H9 (cell line): Measurements from ENCODE around the gene RABEP1. TPM values are rescaled to one million over a fixed set of nuclear protein-coding genes. Genes with fewer than 3 reads are reported as not detected.

Source experiments
- DNase-seq: peaks from one replicate; pipeline ENCODE4 v3.0.0-alpha.2; 2017
- H2AFZ ChIP-seq: one replicate; pipeline ENCODE4 v1.6.1; 2013; ENCODE audit warnings: mild to moderate bottlenecking, low read length, control low read depth, moderate library complexity
- H2AK5ac ChIP-seq: 2 replicates; pipeline ENCODE4 v1.6.1; 2013; ENCODE audit warnings: low read length, control low read depth, mixed read lengths; ENCODE audit not compliant: insufficient read length
- H2BK120ac ChIP-seq: one replicate; pipeline ENCODE4 v1.6.1; 2013; ENCODE audit warnings: low read depth, mild to moderate bottlenecking, low read length, control low read depth, inconsistent platforms; ENCODE audit not compliant: poor library complexity, severe bottlenecking
- H2BK12ac ChIP-seq: 2 replicates; pipeline ENCODE4 v1.6.1; 2013; ENCODE audit warnings: low read length, control low read depth, mixed read lengths, low read depth; ENCODE audit not compliant: insufficient read length
- H2BK15ac ChIP-seq: 2 replicates; pipeline ENCODE4 v1.6.1; 2013; ENCODE audit warnings: low read depth, low read length, control low read depth
- H2BK20ac ChIP-seq: one replicate; pipeline ENCODE4 v1.6.1; 2013; ENCODE audit warnings: low read depth, mild to moderate bottlenecking, low read length, control low read depth, inconsistent platforms; ENCODE audit not compliant: poor library complexity, severe bottlenecking
- H2BK5ac ChIP-seq: 2 replicates; pipeline ENCODE4 v1.6.1; 2013; ENCODE audit warnings: low read length, control low read depth, mixed read lengths; ENCODE audit not compliant: insufficient read length
- H3K14ac ChIP-seq: 2 replicates; pipeline ENCODE4 v1.6.1; 2013; ENCODE audit warnings: low read length, control low read depth; ENCODE audit not compliant: insufficient read depth
- H3K18ac ChIP-seq: 2 replicates; pipeline ENCODE4 v1.6.1; 2013; ENCODE audit warnings: low read depth, mild to moderate bottlenecking, mixed read lengths, low read length, control low read depth; ENCODE audit not compliant: insufficient read length
- H3K23ac ChIP-seq: 2 replicates; pipeline ENCODE4 v1.6.1; 2013; ENCODE audit warnings: low read length, control low read depth, mixed read lengths, low read depth; ENCODE audit not compliant: insufficient read length
- H3K23me2 ChIP-seq: 2 replicates; pipeline ENCODE4 v1.6.1; 2013; ENCODE audit warnings: low read depth, mild to moderate bottlenecking, mixed read lengths, low read length, control low read depth; ENCODE audit not compliant: insufficient read length, poor library complexity, severe bottlenecking
- H3K27ac ChIP-seq: 2 replicates; pipeline ENCODE4 v1.5.1; 2013; ENCODE audit warnings: low read length, control low read depth, mixed read lengths, low read depth; ENCODE audit not compliant: insufficient read length
- H3K27me3 ChIP-seq: 2 replicates; pipeline ENCODE4 v1.6.1; 2013; ENCODE audit warnings: low read length, control low read depth, inconsistent platforms; ENCODE audit not compliant: insufficient read depth
- H3K4ac ChIP-seq: 2 replicates; pipeline ENCODE4 v1.6.1; 2013; ENCODE audit warnings: low read depth, mild to moderate bottlenecking, control low read depth, inconsistent platforms, low read length, moderate library complexity
- H3K4me1 ChIP-seq: 2 replicates; pipeline ENCODE4 v1.6.1; 2013; ENCODE audit warnings: low read length, control low read depth, inconsistent platforms; ENCODE audit not compliant: insufficient read depth
- H3K4me2 ChIP-seq: 2 replicates; pipeline ENCODE4 v1.6.1; 2013; ENCODE audit warnings: low read length, control low read depth, mixed read lengths; ENCODE audit not compliant: insufficient read length, insufficient read depth
- H3K56ac ChIP-seq: 2 replicates; pipeline ENCODE4 v1.6.1; 2013; ENCODE audit warnings: low read depth, mild to moderate bottlenecking, mixed read lengths, low read length, control low read depth; ENCODE audit not compliant: insufficient read length
- H3K79me1 ChIP-seq: 2 replicates; pipeline ENCODE4 v1.6.1; 2013; ENCODE audit warnings: low read depth, mild to moderate bottlenecking, moderate library complexity, low read length, control low read depth, inconsistent platforms; ENCODE audit not compliant: insufficient read depth, poor library complexity, severe bottlenecking
- H3K79me2 ChIP-seq: 2 replicates; pipeline ENCODE4 v1.6.1; 2013; ENCODE audit warnings: low read length, control low read depth, inconsistent platforms; ENCODE audit not compliant: insufficient read depth
- H3K9ac ChIP-seq: 2 replicates; pipeline ENCODE4 v1.6.1; 2013; ENCODE audit warnings: low read length, control low read depth, mixed read lengths; ENCODE audit not compliant: insufficient read length; ENCODE audit errors: extremely low read depth
- H3K9me3 ChIP-seq: one replicate; pipeline ENCODE4 v1.6.1; 2013; ENCODE audit warnings: low read depth, low read length, inconsistent platforms; ENCODE audit not compliant: control insufficient read depth
- H3T11ph ChIP-seq: one replicate; pipeline ENCODE4 v1.6.1; 2013; ENCODE audit warnings: mild to moderate bottlenecking, low read length, control low read depth, inconsistent platforms
- H4K20me1 ChIP-seq: one replicate; pipeline ENCODE4 v1.6.1; 2013; ENCODE audit not compliant: control insufficient read depth, insufficient read length, insufficient read depth
- H4K5ac ChIP-seq: 2 replicates; pipeline ENCODE4 v1.6.1; 2013; ENCODE audit warnings: low read depth, mild to moderate bottlenecking, mixed read lengths, low read length, control low read depth; ENCODE audit not compliant: insufficient read length
- H4K8ac ChIP-seq: replicated peaks from 2 replicates; pipeline ENCODE4 v1.6.1; 2013; ENCODE audit warnings: low read length, control low read depth, mixed read lengths, low read depth; ENCODE audit not compliant: insufficient read length
- H4K91ac ChIP-seq: 2 replicates; pipeline ENCODE4 v1.6.1; 2013; ENCODE audit warnings: low read depth, mild to moderate bottlenecking, moderate library complexity, mixed read lengths, low read length, control low read depth; ENCODE audit not compliant: insufficient read length
- H3K27ac Mint-ChIP-seq, 3 experiments: 2 replicates in 2 of 3; 3 replicates in 1 of 3; pipeline ENCODE4 v1.8.0; 2020 to 2021; ENCODE audit warnings: mixed read lengths in 3 of 3, mild to moderate bottlenecking in 1 of 3, moderate library complexity in 1 of 3
- H3K27me3 Mint-ChIP-seq: 2 replicates; pipeline ENCODE4 v1.8.0; 2021; ENCODE audit warnings: low read depth, mild to moderate bottlenecking, moderate library complexity, mixed read lengths
- H3K36me3 Mint-ChIP-seq, 3 experiments: 2 replicates in 2 of 3; 3 replicates in 1 of 3; pipeline ENCODE4 v1.8.0; 2020 to 2021; ENCODE audit warnings: low read depth in 3 of 3, mixed read lengths in 3 of 3; ENCODE audit not compliant: insufficient read depth in 1 of 3
- H3K4me1 Mint-ChIP-seq, 2 experiments: 2 replicates each; pipeline ENCODE4 v1.8.0; 2020; ENCODE audit warnings: mixed read lengths in 2 of 2
- H3K4me3 Mint-ChIP-seq, 2 experiments: 2 replicates in 1 of 2; 3 replicates in 1 of 2; pipeline ENCODE4 v1.8.0; 2020 to 2021; ENCODE audit warnings: mild to moderate bottlenecking in 2 of 2, mixed read lengths in 2 of 2, moderate library complexity in 1 of 2
- H3K9me3 Mint-ChIP-seq, 2 experiments: 2 replicates in 1 of 2; 3 replicates in 1 of 2; pipeline ENCODE4 v1.8.0; 2020; ENCODE audit warnings: mild to moderate bottlenecking in 2 of 2, mixed read lengths in 2 of 2, moderate library complexity in 1 of 2
- WGBS: extraction: QIAGEN DNeasy Blood & Tissue Kit; methylation state at CpG from one replicate; pipeline ENCODE4 v1.1.7; 2013; ENCODE audit warnings: missing lambda C conversion rate, low lambda C conversion rate, mixed read lengths; ENCODE audit not compliant: insufficient read length; ENCODE audit errors: extremely low coverage; 5-methylcytosine and 5-hydroxymethylcytosine counted together
- total RNA-seq: library from RNA; stranded (reverse); gene quantifications from 2 replicates; pipeline ENCODE4 v1.2.1, GENCODE V29; 2021
- TF ChIP-seq, protein P1 (sequence below): fragments of 200-600 bp; sonication (generic); conservative IDR thresholded peaks from 3 replicates; pipeline ENCODE4 v1.8.0; 2021; ENCODE audit warnings: antibody characterized with exemption, mild to moderate bottlenecking

The RABEP1 gene
- total RNA-seq, 1 experiment from 2014 or later, result 46.9 TPM

- no peak overlapping the region for H4K5ac ChIP-seq
- no peaks in the 10 kb centered on the region for H3K27me3 ChIP-seq
- H3T11ph ChIP-seq, result no peak overlapping the region
- H3K27ac ChIP-seq, result no peak overlapping the region
- no peak for DNase-seq
- Mint-ChIP-seq H3K4me1 (peaks cover 0 to 5% of the 10 kb centered on the region in 2 experiments; a peak in 1 of 4 replicates), H3K27ac (peak overlapping the region in 1 of 3 experiments; percentile 33; a peak in 1 of 7 replicates), H3K9me3 (no peaks in the 10 kb centered on the region), H3K4me3 (no peak overlapping the region), H3K36me3 (peaks cover 19 to 61% (median 23%) of the 10 kb centered on the region in 3 experiments; a peak in 6 of 7 replicates), H3K27me3 (no peaks in the 10 kb centered on the region)
- H3K23me2 ChIP-seq, result no peaks in the 10 kb centered on the region
- WGBS, result no CpG with 5 or more reads among the region's 2 CpGs
- no peaks in the 10 kb centered on the region for H3K9me3 ChIP-seq
- no peak overlapping the region for H2BK15ac ChIP-seq
- TF ChIP-seq, protein P1, sequence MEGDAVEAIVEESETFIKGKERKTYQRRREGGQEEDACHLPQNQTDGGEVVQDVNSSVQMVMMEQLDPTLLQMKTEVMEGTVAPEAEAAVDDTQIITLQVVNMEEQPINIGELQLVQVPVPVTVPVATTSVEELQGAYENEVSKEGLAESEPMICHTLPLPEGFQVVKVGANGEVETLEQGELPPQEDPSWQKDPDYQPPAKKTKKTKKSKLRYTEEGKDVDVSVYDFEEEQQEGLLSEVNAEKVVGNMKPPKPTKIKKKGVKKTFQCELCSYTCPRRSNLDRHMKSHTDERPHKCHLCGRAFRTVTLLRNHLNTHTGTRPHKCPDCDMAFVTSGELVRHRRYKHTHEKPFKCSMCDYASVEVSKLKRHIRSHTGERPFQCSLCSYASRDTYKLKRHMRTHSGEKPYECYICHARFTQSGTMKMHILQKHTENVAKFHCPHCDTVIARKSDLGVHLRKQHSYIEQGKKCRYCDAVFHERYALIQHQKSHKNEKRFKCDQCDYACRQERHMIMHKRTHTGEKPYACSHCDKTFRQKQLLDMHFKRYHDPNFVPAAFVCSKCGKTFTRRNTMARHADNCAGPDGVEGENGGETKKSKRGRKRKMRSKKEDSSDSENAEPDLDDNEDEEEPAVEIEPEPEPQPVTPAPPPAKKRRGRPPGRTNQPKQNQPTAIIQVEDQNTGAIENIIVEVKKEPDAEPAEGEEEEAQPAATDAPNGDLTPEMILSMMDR, result no peak
- H2AFZ ChIP-seq, result no peak overlapping the region
- H3K4me2 ChIP-seq, result no peak overlapping the region
- H3K4ac ChIP-seq, result no peak overlapping the region
- H3K18ac ChIP-seq, result no peak overlapping the region
- no peaks in the 10 kb centered on the region for H4K20me1 ChIP-seq
- no peak overlapping the region for H4K8ac ChIP-seq
- H3K56ac ChIP-seq, result no peak overlapping the region
- no peak overlapping the region for H2AK5ac ChIP-seq
- no peak overlapping the region for H3K23ac ChIP-seq
- no peak overlapping the region for H2BK12ac ChIP-seq
- no peak overlapping the region for H3K9ac ChIP-seq
- no peak overlapping the region for H2BK20ac ChIP-seq
- peak overlapping the region; percentile 55 for H2BK5ac ChIP-seq
- no peaks in the 10 kb centered on the region for H3K4me1 ChIP-seq
- no peak overlapping the region for H2BK120ac ChIP-seq
- H3K79me2 ChIP-seq, result no peaks in the 10 kb centered on the region
- H3K14ac ChIP-seq, result no peak overlapping the region
- no peak overlapping the region for H4K91ac ChIP-seq
- no peaks in the 10 kb centered on the region for H3K79me1 ChIP-seq
Observed at GRCh38 chr17:5354886-5355415, 72.9 kb downstream of the RABEP1 start.
